IMR-90 (cell line): Measurements from ENCODE around the gene TPM2. TPM values are rescaled to one million over a fixed set of nuclear protein-coding genes. Genes with fewer than 3 reads are reported as not detected.

ENCODE experiments used
- ATAC-seq: fragments of 200-7000 bp; cut with Tn5 transposase; 2 replicates; pipeline ENCODE4 v1.9.1; 2020; ENCODE audit warnings: low read depth, mild to moderate bottlenecking, moderate library complexity
- BruUV-seq: library from RNA; stranded (reverse); fragments of 400-500 nt; replicated peaks from 2 replicates; lab custom pipeline; 2021; lab: Mats Ljungman, UMichigan
- CTCF ChIA-PET: fragments of 300-600 bp; formaldehyde crosslinking; extraction: SDS; loops from one replicate; lab custom pipeline; 2021; ENCODE audit warnings: antibody characterized with exemption; lab: Yijun Ruan, JAX
- POLR2A ChIA-PET: fragments of 300-600 bp; sonication (Branson Sonifier 250); formaldehyde crosslinking; loops from one replicate; lab custom pipeline; 2022; ENCODE audit warnings: antibody characterized with exemption; ENCODE audit not compliant: unreplicated experiment; lab: Charles Lee
- DNase-seq: peaks from one replicate; pipeline ENCODE4 v3.0.0; 2013
- H2AFZ ChIP-seq: replicated peaks from 2 replicates; pipeline ENCODE3; 2013; ENCODE audit warnings: low read length, mild to moderate bottlenecking; ENCODE audit not compliant: poor library complexity
- H2AK5ac ChIP-seq: 2 replicates; pipeline ENCODE4 v1.6.1; 2013; ENCODE audit warnings: low read depth, low read length, inconsistent platforms
- H2AK9ac ChIP-seq: replicated peaks from 2 replicates; pipeline ENCODE3; 2013; ENCODE audit warnings: mild to moderate bottlenecking, low read depth, low read length, moderate library complexity; ENCODE audit not compliant: poor library complexity
- H2BK120ac ChIP-seq: 2 replicates; pipeline ENCODE4 v1.6.1; 2013; ENCODE audit warnings: low read depth, low read length, inconsistent platforms
- H2BK15ac ChIP-seq: 3 replicates; pipeline ENCODE4 v1.6.1; 2013; ENCODE audit warnings: low read depth, low read length, inconsistent platforms
- H2BK20ac ChIP-seq: 2 replicates; pipeline ENCODE4 v1.6.1; 2013; ENCODE audit warnings: low read depth, mild to moderate bottlenecking, inconsistent platforms, low read length, moderate library complexity
- H2BK5ac ChIP-seq: 2 replicates; pipeline ENCODE4 v1.6.1; 2013; ENCODE audit warnings: mild to moderate bottlenecking, low read depth, low read length, inconsistent platforms; ENCODE audit not compliant: poor library complexity, severe bottlenecking
- H3K14ac ChIP-seq: replicated peaks from 2 replicates; pipeline ENCODE4 v1.6.1; 2013; ENCODE audit warnings: low read depth, low read length, inconsistent platforms
- H3K18ac ChIP-seq: 2 replicates; pipeline ENCODE4 v1.6.1; 2013; ENCODE audit warnings: low read depth, low read length, control low read depth
- H3K23ac ChIP-seq: 2 replicates; pipeline ENCODE4 v1.6.1; 2013; ENCODE audit warnings: low read depth, low read length, inconsistent platforms
- H3K27ac ChIP-seq: 2 replicates; pipeline ENCODE4 v1.5.1; 2013; ENCODE audit warnings: mild to moderate bottlenecking, control low read depth, low read length; ENCODE audit not compliant: insufficient read depth
- H3K27me3 ChIP-seq: 2 replicates; pipeline ENCODE4 v1.6.1; 2013; ENCODE audit warnings: low read length; ENCODE audit not compliant: control insufficient read depth, insufficient read depth
- H3K36me3 ChIP-seq: 2 replicates; pipeline ENCODE4 v1.6.1; 2013; ENCODE audit warnings: low read length, mixed read lengths; ENCODE audit not compliant: control insufficient read depth, insufficient read depth
- H3K4ac ChIP-seq: 2 replicates; pipeline ENCODE4 v1.6.1; 2013; ENCODE audit warnings: low read depth, low read length, inconsistent platforms
- H3K4me1 ChIP-seq: 2 replicates; pipeline ENCODE4 v1.6.1; 2013; ENCODE audit warnings: low read length, mixed read lengths; ENCODE audit not compliant: control insufficient read depth, insufficient read depth
- H3K4me2 ChIP-seq: 2 replicates; pipeline ENCODE4 v1.6.1; 2013; ENCODE audit warnings: low read depth, mild to moderate bottlenecking, control low read depth, low read length, moderate library complexity
- H3K4me3 ChIP-seq: 2 replicates; pipeline ENCODE4 v1.5.1; 2013; ENCODE audit warnings: low read depth, mild to moderate bottlenecking, control low read depth, low read length, moderate library complexity; ENCODE audit not compliant: insufficient read depth
- H3K56ac ChIP-seq: 2 replicates; pipeline ENCODE4 v1.6.1; 2013; ENCODE audit warnings: low read length, inconsistent platforms; ENCODE audit not compliant: insufficient read depth; ENCODE audit errors: extremely low read depth
- H3K79me1 ChIP-seq, 2 experiments: 2 replicates each; pipeline ENCODE4 v1.6.1; 2013; ENCODE audit warnings: low read length in 2 of 2, inconsistent platforms in 1 of 2, low read depth in 1 of 2
- H3K9ac ChIP-seq: 2 replicates; pipeline ENCODE4 v1.6.1; 2013; ENCODE audit warnings: low read depth, low read length, control low read depth
- H3K9me1 ChIP-seq: 2 replicates; pipeline ENCODE4 v1.6.1; 2013; ENCODE audit warnings: low read length, inconsistent platforms; ENCODE audit not compliant: insufficient read depth
- H3K9me3 ChIP-seq: 2 replicates; pipeline ENCODE4 v1.6.1; 2013; ENCODE audit warnings: low read length; ENCODE audit not compliant: control insufficient read depth, insufficient read depth
- H4K20me1 ChIP-seq: 2 replicates; pipeline ENCODE4 v1.6.1; 2013; ENCODE audit warnings: low read length, inconsistent platforms; ENCODE audit not compliant: insufficient read depth
- H4K5ac ChIP-seq: 2 replicates; pipeline ENCODE4 v1.6.1; 2013; ENCODE audit warnings: mild to moderate bottlenecking, low read depth, low read length, control low read depth
- H4K8ac ChIP-seq, 2 experiments: 2 replicates each; pipeline ENCODE4 v1.6.1; 2013; ENCODE audit warnings: low read depth in 2 of 2, low read length in 2 of 2, control low read depth in 1 of 2, inconsistent platforms in 1 of 2
- H4K91ac ChIP-seq: 2 replicates; pipeline ENCODE4 v1.6.1; 2013; ENCODE audit warnings: low read depth, low read length, inconsistent platforms; ENCODE audit not compliant: insufficient read depth
- CHD1 ChIP-seq: IDR thresholded peaks from 2 replicates; pipeline ENCODE4 v1.6.1; 2012; ENCODE audit warnings: low read depth, low read length, improper control_type of control experiment
- MAZ ChIP-seq: IDR thresholded peaks from 2 replicates; pipeline ENCODE4 v1.6.1; 2012; ENCODE audit warnings: low read depth, mild to moderate bottlenecking, low read length, improper control_type of control experiment, moderate library complexity, borderline replicate concordance
- MXI1 ChIP-seq: IDR thresholded peaks from 2 replicates; pipeline ENCODE4 v1.6.1; 2012; ENCODE audit warnings: low read depth, mild to moderate bottlenecking, low read length, moderate library complexity, borderline replicate concordance
- POLR2A ChIP-seq: IDR thresholded peaks from 2 replicates; pipeline ENCODE4 v1.6.1; 2012; ENCODE audit warnings: mild to moderate bottlenecking, low read depth, low read length
- RAD21 ChIP-seq: IDR thresholded peaks from 2 replicates; pipeline ENCODE4 v1.6.1; 2012; ENCODE audit warnings: low read length, improper control_type of control experiment
- RFX5 ChIP-seq: IDR thresholded peaks from 2 replicates; pipeline ENCODE4 v1.8.0; 2012; ENCODE audit warnings: low read depth, mild to moderate bottlenecking, low read length, moderate library complexity
- WGBS, 2 experiments: methylation state at CpG; one replicate each; pipeline versions ENCODE4 v1.1.5 to v1.1.7; 2013; ENCODE audit warnings: missing lambda C conversion rate in 2 of 2; ENCODE audit not compliant: insufficient read length in 1 of 2; ENCODE audit errors: extremely low coverage in 2 of 2; 5-methylcytosine and 5-hydroxymethylcytosine counted together
- dilution Hi-C: fragments of 300-500 bp; cut with HindIII; formaldehyde crosslinking; loops from one replicate; pipeline ENCODE4 v1.14.3; 2018; ENCODE audit warnings: low sequenced_read_pairs; ENCODE audit not compliant: unreplicated experiment
- in situ Hi-C: fragments of 300-500 bp; cut with MboI; formaldehyde crosslinking; loops from 3 replicates; pipeline ENCODE4 v1.14.3; 2019; ENCODE audit warnings: low sequenced_read_pairs, inconsistent platforms, mixed read lengths
- intact Hi-C: fragments of 100-400 bp; cut with micrococcal nuclease; formaldehyde crosslinking; loops from 2 replicates; pipeline ENCODE4 v1.10.0; 2022
- polyA plus RNA-seq, 3 experiments: library from polyadenylated mRNA; depleted of rRNA; stranded (reverse); fragments of >200 nt; gene quantifications; 2 replicates each; pipeline ENCODE4 v1.2.3, GENCODE V29; 2012; ENCODE audit warnings: low replicate concordance in 1 of 3
- total RNA-seq: library from RNA; depleted of rRNA; stranded (reverse); fragments of >200 nt; gene quantifications from 2 replicates; pipeline ENCODE4 v1.2.3, GENCODE V29; 2012
- TF ChIP-seq, protein P1 (sequence below): conservative IDR thresholded peaks from 2 replicates; pipeline ENCODE4 v1.5.1; 2012; ENCODE audit warnings: mild to moderate bottlenecking, low read depth, low read length, improper control_type of control experiment

Gene TPM2
- total and polyA plus RNA-seq, 2 of the 4 experiments (the other 2 are of a cell fraction): 960 to 2,500 TPM

DNA sequence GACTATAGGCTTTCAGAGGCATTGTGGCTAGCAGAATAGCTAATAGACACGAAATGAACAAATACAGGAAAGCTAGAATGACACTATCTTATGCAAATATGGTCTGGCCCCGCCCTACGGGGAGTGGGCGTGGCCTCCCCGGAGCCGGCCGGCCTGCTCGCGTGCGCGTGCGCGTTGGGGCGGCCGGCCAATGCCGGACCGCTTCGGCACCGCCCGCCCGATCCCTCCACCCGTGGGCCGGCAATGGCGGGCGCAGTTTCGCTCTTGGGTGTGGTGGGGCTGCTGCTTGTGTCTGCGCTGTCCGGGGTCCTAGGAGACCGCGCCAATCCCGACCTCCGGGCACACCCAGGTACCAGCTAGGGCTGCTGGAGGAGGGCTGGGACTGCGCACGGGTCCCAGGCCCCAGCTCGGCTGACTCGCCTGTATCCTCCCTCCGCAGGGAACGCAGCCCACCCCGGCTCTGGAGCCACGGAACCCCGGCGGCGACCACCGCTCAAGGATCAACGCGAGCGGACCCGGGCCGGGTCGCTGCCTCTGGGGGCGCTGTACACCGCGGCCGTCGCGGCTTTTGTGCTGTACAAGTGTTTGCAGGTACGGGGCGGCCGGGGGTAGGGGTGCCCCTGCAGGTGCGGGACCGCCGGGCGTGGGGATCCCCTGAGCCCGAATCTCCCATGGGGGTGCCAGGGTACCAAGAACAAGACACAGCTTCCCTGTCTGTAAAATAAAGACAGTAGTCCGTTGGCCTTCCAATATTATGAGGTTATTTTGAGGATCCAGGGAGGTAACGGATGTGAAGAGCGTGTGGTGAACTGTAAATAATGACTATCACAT, 31.4 kb downstream of the TPM2 start, which contains the start of gene CCDC107:
TSS of gene CCDC107 (plus strand) at position 156 of the 831 bp plus-strand sequence. CDS start at position 244, 88 bp downstream.
- Histone ChIP-seq H3K9me1 (peaks cover 2% of the 10 kb centered on the region; the same call in 1 of the 2 replicates), H2BK5ac (peak within 1 kb of the TSS; percentile 93), H3K4me3 (peak within 1 kb of the TSS; percentile 78), H3K79me1 (peaks cover 19 to 43% of the 10 kb centered on the region in 2 experiments; a peak in 3 of 4 replicates), H4K20me1 (peaks cover 3% of the 10 kb centered on the region; the same call in 1 of the 2 replicates), H2AK9ac (peak within 1 kb of the TSS; percentile 92), H2AFZ (peak within 1 kb of the TSS; percentile 93), H3K18ac (peak within 1 kb of the TSS; percentile 84), H3K4ac (peak within 1 kb of the TSS; percentile 92), H4K91ac (peak within 1 kb of the TSS; percentile 89), H3K36me3 (peaks cover 11% of the 10 kb centered on the region), H2AK5ac (peak within 1 kb of the TSS; percentile 57), H4K8ac (peak within 1 kb of the TSS; percentile 14 to 93), H4K5ac (peak within 1 kb of the TSS; percentile 87), H3K27me3 (no peaks in the 10 kb centered on the region), H3K23ac (peak within 1 kb of the TSS; percentile 78), H3K14ac (peak within 1 kb of the TSS; percentile 94), H2BK20ac (peak within 1 kb of the TSS; percentile 87), H3K4me1 (peaks cover 7% of the 10 kb centered on the region), H3K56ac (peak within 1 kb of the TSS; percentile 82), H3K9me3 (no peaks in the 10 kb centered on the region), H3K9ac (peak within 1 kb of the TSS; percentile 85), H2BK15ac (peak within 1 kb of the TSS; percentile 31; the same call in 2 of the 3 replicates), H3K4me2 (peak within 1 kb of the TSS; percentile 70), H2BK120ac (peak within 1 kb of the TSS; percentile 90), H3K27ac (peak within 1 kb of the TSS; percentile 88)
- ChIA-PET CTCF (interaction anchor here (0.5 to 3.1 kb wide), 12 partner anchors 10 to 327 kb away, joined by 3 to 19 read pairs (median 3); partner anchors contain the start of genes CA9, CREB3 and TLN1), POLR2A (interaction anchor here (0.5 to 1.3 kb wide), 4 partner anchors 26 to 70 kb away, joined by 3 to 7 read pairs (median 6); no protein-coding TSS in a partner anchor)
- in situ Hi-C loops (loop anchor here (10.0 kb wide), 1 partner anchor 154 kb away; no protein-coding TSS in a partner anchor), intact Hi-C loops (loop anchor here (1.0 to 10.0 kb wide), 5 partner anchors 34 to 174 kb away; partner anchors contain the start of genes HINT2 and SPAG8), dilution Hi-C loops (no loop called here)
- 0% methylated on average over 29 of the region's 67 CpGs; no CpG with 5 or more reads in 1 of the 2 experiments for WGBS, 2 experiments
- ATAC-seq (peak; percentile 85), DNase-seq (peak; percentile 81)
- BruUV-seq: no TSS peak
- TF ChIP-seq POLR2A (peak; percentile 89), CHD1 (no peak), MXI1 (peak; percentile 40; the same call in 1 of the 2 replicates), RFX5 (no peak), MAZ (peak; percentile 47; the same call in 1 of the 2 replicates), RAD21 (peak; percentile 46; the same call in 1 of the 2 replicates)
- TF ChIP-seq, protein P1, sequence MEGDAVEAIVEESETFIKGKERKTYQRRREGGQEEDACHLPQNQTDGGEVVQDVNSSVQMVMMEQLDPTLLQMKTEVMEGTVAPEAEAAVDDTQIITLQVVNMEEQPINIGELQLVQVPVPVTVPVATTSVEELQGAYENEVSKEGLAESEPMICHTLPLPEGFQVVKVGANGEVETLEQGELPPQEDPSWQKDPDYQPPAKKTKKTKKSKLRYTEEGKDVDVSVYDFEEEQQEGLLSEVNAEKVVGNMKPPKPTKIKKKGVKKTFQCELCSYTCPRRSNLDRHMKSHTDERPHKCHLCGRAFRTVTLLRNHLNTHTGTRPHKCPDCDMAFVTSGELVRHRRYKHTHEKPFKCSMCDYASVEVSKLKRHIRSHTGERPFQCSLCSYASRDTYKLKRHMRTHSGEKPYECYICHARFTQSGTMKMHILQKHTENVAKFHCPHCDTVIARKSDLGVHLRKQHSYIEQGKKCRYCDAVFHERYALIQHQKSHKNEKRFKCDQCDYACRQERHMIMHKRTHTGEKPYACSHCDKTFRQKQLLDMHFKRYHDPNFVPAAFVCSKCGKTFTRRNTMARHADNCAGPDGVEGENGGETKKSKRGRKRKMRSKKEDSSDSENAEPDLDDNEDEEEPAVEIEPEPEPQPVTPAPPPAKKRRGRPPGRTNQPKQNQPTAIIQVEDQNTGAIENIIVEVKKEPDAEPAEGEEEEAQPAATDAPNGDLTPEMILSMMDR: peak; percentile 55
